DMS 273 treated with DMSO at 0.1 percent for 48 hours (cell line): Measurements from ENCODE around the gene AFAP1.

Experiments used
- DNase-seq: peaks from one replicate; lab custom pipeline; 2025; lab: John Stamatoyannopoulos, UW

Gene AFAP1

DNA sequence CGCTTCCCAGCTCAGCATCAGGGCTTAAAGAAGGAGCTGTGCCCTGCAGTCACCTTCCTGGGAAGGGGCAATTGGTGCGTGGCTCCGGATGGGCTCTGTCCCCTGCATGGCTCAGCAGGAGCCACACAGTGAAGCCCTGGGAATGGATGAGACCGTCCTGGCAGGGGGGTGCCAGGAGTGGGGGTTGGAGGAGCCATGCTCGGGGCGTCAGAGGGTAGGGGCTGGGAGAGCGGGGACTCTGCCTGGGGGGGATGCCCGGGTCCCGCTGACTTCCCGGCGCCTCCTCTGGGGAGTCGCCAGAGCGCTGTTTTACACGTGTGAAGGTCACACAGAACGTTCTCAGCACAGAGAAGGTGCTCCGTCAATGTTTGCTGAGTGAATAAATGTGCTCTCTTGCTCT, 184.1 kb downstream of the AFAP1 start:
- DNase-seq = no peak

DNA sequence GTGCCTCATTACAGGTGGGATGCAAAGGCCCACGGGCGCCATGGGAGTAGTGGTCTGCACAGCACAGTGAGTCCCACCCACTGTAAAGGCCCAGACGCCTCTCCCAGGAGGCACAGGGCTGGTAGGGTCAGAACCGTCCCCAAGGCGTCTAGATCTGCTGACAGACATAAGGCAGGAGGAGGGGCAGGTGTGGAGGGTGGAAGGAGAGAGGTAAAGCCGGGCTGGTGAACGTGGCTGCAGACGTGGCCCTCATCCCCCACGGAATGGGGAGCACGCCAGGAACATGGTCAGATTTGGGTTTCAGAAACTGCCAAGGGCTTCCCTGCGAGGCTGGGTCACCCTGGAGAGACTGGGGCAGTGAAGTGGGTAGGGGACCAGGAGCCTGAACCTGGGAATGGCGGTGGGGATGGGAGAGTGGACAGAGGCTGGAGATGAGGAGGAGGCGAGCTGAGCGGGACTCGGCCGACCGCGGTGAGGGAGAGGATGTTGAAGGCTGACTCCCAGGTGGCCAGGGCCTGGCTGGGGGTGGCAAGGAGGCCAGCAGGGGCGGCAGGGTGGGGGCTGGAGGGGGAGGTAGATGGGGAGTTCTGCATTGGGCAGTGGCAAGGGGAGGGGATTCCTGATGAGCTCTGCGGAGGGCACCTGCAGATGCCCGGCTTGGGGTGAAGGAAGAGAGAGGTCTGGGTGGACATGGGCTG, 184.9 kb downstream of the AFAP1 start:
- no peak for DNase-seq

DNA sequence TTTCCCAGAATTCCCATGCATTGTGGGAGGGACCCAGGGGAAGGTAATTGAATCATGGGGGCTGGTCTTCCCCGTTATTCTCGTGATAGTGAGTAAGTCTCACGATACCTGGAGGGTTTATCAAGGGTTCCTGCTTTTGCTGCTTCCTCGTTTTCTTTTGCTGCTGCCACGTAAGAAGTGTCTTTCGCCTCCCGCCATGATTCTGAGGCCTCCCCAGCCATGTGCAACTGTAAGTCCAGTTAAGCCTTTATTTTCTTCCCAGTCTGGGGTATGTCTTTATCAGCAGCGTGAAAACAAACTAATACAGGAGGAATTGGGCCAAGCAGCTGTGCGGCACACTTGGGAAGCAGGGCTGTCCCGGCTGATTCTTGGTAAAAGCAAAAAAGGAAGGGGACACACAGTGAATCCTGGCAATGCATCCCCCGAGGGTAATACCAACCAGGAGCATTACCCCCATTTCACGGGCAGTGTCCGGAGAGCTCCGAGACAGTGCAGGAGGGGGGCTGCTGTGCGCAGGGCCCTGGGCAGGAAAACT, 185.7 kb downstream of the AFAP1 start:
- no peak for DNase-seq

DNA sequence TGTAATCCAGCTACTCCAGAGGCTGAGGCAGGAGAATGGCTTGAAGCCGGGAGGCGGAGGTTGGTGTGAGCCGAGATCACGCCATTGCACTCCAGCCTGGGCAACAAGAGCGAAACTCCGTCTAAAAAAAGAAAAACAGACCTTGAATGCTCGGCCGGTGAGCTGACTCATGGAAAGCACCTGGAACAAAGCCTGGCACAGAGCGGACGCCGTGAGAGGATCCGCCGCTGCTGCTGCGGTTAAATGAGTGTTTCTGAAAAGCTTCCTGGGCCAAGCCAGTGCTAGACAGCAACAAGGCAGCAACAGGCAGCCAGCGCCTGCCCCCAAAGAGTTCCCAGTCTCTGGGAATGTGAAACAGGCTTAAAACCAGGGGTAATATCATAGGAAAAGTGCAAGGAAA, 186.4 kb downstream of the AFAP1 start:
- no peak for DNase-seq

DNA sequence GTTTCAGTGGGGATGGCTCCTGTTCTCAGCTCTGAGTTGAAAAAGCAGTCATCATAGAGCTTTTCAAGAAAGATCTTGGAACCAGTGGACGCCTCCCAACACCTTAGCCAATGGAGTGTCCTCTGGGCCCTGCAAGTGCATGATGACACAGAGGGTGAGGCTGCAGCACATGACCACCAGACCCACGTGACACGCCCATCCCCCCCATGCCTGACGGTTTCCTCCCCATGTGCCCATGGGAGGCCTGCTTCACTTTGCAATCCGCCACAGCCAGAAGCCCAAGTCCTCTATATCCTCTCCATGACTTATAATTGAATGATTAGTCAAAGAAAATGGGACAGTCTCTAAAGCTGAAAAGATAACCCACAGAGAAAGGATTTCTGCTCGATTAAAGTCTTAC, 187.0 kb downstream of the AFAP1 start:
- no peak for DNase-seq

DNA sequence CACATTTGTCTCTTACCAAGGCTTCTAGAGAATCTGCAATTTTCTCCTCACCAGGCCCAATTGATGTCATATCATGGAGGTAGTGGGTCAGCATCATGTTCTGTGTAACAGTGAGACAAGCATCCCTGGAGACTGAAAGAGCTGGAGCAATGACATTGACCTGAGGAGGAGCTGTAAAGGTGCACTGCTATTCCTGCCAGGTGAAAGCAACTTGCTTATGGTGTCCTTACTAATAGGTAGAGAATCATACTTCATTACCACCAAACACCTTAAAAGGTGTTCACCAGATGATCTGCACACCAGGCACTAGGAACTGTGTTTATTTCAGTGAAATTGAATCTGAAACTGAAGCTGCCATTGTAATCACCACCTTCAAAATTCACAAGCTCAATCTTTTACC, 188.7 kb downstream of the AFAP1 start:
- DNase-seq = no peak

DNA sequence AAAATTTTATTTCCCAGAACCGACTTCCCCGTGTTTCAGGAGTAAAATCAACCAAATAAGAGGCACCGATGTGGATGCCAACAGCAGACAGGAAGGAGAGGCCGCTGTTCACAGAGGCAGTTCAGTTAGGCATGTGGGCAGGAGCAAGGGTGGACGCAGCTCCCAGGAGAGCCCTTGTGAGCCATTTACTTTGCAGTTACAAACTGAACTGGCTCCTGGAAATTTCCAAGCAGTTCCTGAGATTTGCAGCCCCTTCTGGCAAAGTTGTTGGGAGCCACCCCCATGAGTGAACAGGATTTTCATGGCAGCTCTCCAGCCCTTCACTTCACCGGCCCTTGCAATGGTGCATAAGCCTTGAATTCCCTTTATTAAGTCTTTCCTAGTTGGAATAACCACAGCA, 189.1 kb downstream of the AFAP1 start:
- DNase-seq = no peak

DNA sequence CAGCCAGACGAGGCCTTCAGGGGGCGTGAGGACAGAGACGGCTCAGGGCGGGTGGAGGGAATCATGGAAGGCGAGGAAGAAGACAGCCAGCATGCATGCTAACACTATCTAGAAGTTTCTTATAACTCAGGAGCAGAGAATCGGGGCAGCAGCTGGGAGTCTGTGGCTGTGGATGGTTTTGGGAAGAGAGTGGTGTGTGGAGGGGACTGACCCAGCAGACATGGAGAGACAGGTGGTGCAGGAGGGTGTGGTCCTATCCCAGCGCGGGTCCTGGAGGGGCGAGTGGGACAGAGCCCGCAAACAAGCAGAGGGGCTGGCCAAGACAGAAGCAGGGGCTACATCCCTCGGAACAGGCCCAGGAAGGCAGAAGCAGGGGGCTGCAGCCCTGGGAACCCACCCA, 192.1 kb downstream of the AFAP1 start:
- no peak for DNase-seq

DNA sequence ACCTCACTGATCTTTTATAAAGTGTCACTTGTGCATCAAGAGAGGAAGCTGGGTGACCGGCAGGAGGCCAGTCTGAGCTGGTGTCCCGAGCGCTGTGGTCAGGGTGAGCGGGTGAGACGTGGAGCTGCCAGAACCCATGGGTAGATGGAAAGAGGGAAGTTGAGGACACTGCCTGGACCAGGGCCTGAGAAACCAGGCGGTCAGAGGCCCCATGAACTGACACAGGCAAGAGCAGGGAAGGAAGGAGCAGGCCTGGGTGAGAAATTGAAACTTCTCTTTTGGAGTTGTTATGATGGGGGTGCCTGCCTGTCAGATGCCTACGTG, 192.6 kb downstream of the AFAP1 start:
- DNase-seq = no peak

DNA sequence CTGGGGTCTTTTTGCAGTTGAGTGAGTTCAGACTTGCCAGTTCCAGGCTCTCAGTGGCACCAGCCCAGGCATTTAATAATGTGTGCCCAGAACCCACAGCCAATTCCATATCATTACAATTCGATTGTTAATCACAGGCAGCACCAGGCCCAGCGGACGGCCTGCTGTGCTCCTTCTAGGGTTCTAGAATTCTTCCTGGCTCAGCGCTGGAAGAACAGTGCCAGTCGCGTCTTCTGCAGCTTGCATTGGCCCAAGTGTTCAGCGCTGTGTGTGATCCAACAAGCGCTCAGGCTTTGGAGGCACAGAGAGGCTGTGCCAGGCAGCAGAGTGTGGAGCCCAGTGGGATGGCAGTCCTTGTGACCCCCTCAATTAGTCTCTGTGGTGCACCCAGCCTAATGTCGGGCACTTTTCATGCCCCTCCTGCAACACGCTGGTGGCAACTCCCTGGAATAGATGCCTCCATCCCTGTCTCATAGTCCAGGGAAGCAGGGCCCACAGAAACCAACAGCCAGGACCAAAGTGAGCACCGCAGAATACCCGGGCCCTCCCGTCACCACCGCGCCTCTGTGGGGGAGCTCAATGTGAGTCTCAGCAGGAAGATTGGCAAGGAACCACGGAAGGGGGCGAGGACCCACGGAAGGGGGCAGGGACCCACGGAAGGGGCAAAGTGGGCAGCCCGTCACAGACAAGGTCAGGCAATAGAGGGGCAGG, 193.2 kb downstream of the AFAP1 start:
- DNase-seq = no peak

DNA sequence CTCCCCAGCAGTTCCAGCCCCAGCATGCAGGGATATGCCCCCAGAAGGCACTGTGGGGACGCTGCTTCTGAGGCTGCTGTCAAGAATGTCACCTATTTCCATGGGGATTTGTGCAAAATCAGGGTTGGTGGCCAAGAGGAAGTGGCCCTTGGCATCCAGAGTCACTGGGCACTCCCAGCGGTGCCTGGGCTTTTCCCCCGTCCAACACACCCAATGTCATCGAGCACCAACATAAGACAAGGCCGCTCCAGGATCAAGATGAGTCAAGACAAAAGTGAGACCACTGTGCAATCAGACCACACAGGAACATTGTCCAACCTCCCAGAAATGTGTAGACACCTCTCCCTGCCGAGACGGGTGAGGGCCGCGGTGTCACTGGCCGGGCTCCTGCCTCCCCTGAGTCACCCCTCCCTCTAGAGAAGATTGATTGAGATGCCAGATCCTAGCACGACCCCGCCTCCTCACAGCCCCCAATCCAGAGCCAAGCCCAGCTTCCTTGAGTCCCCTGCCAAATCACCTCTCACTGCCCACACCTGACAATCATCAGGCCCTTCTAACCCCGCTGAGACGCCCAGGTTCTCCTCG, 194.3 kb downstream of the AFAP1 start:
- no peak for DNase-seq

DNA sequence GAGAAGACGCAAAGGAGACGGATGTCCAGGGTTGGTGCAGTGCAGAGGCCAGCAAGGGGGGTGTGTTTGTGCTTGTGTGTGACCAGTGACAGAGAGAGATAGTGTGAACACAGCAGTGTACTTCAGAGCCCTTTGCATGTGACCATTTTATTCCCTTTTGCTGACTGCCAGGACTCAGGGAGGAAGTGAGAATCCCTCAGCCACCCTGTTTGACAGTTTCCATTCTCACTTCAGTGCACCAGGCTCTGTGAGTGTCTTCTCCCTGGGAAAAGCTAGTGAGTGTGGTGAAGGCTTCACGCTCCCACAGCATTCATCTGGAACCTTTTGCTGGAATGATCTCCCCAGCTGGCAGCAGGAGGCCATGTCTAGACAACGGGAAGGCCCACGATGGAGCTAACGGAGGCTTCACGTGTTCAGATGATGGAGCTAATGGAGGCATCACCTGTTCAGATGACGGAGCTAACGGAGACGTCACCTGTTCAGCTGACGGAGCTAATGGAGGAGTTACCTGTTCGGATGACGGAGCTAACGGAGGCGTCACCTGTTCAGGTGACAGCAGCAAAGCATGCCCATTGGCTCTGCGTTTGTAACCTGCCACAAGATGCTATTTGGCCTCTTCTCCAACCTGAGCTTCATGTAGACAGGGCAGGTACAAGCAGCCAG, 195.4 kb downstream of the AFAP1 start:
- no peak for DNase-seq

DNA sequence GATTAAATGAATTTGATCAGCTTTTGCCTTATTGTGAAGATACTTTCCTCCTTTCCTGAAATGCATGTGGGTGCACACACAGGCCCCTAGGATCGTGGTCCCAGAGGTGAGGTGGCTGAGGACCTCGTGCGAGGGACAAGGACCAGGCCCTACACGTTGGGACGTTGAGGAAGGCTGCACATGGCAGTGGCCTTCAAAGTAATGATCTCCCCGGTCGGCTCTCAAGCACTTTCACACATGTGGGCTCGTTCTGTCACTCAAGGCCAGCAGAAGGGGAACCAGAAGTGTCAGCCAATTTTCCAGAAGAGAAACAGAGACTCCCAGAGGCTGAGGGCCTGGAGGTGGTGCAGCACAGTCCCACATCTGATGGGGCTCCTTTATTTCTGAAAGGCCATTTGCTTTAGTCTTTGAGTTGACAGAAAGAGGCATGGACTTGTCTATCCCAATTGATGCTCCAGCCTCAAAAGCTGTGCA, 196.8 kb downstream of the AFAP1 start:
- DNase-seq = no peak

DNA sequence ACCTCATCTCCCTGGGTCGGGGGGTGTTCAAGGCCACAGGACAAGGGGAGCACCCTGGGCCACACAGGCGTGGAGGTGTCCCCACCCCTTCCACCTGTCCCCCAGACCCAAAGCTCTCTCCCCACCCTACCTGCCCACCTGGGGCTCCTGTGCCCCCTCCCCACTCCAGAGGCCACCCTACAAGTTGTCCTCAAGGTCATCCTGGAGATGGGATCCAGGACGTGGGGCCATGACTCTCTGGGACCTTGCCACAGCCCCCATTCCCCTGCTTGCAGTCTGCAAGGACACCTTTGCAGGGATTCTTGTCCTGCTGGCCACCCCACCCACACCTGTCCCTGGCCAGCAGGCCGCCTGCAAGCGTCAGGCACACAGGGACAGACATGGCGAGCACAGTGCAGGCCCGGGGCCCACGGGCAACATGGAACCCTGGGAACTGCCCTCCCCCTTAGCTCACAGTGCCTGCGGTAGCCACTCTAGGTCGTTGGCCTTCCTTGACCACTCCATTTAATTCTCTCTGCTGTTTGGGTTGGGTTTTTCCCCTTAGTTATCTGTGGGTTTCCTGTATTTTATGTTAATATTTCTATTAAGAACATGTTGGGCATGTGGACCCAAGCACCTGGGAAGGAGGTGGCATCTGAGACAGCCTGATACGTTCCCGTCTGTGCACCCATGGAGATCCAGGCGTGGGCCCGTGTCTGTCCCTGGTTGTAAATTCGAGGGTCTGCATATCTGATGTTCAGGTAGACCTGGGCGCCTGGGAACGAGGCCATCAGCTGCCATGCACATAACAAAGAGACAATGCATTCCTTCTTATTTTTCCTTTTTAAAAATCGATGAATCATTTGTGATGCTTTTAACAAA, 197.5 kb downstream of the AFAP1 start:
- DNase-seq = no peak

DNA sequence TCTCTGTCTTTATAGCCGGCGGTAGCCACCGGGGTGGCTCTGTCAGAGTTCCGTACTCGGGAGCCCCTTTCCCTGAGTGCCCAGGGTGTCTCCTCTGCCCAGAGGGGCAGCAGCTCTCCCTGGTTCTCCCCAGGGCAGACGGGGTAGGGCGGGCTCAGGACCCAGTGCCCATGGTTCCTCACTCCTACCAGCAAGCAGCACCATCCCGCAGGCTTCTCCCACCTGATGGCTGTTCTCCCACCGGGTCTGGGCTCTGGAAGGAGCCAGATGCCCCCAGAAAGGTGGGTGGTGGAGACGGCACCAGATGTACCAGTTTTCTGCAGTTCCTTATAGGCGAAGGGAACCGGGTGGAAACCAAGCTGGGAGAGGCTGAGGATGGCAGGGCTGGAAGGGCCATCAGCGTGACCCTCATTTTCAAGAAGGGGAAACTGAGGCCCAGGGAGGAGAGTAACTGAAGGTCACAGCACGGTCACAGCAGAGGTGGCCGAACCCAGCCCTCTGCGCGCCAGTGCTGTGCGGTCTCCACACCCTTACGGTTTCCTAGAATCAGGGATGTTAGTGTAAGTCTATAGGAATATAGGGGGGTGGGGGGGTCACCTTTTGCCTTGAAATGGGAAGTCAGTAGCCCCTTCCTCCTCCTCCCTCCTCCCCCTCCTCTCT, 198.7 kb downstream of the AFAP1 start:
- no peak for DNase-seq

DNA sequence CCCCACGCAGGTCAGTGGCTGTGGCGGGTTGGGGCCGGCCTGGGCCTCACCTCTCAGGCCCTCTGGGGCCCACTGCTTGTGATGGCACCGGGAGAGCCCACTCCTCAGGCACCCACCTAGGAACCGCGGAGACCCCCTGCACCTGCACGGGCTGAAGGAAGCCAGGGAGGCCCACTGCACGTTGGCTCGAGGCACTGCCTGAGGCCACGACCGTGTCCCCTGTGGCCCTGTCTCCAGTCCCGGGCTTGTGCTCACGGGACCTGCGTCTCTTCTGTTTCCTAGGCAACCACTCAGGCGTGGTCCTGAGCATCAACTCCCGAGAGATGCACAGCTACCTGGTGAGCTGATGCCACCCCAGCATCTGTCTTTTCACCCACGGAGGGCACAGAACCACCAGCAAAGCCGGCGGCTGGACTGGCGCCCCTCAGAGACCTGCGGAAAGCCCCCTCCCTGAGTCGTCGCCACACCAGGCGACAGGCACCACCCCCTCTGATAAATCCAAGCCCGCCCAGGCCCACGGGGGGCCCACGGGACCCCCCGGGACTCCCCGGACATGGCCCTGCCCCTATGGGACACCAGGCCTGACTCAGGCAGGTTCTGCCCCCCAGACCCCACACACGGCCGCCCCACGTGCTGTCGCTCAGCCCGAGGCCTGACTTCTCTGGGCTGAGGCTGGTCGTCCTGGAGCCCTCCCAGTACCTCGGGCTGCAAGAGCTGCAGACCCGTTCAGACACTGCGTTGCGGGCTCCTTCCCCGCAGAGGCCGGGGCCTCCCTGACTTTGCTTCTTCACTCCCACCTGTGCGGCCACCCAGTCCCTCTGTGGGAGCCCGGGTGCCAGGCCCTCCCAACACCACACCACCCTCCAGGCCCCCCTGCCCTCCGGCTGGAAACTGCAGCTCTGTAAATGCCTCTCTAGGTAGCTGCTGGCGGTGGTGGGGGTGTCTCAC, 199.5 kb downstream of the AFAP1 start:
- DNase-seq = no peak

DNA sequence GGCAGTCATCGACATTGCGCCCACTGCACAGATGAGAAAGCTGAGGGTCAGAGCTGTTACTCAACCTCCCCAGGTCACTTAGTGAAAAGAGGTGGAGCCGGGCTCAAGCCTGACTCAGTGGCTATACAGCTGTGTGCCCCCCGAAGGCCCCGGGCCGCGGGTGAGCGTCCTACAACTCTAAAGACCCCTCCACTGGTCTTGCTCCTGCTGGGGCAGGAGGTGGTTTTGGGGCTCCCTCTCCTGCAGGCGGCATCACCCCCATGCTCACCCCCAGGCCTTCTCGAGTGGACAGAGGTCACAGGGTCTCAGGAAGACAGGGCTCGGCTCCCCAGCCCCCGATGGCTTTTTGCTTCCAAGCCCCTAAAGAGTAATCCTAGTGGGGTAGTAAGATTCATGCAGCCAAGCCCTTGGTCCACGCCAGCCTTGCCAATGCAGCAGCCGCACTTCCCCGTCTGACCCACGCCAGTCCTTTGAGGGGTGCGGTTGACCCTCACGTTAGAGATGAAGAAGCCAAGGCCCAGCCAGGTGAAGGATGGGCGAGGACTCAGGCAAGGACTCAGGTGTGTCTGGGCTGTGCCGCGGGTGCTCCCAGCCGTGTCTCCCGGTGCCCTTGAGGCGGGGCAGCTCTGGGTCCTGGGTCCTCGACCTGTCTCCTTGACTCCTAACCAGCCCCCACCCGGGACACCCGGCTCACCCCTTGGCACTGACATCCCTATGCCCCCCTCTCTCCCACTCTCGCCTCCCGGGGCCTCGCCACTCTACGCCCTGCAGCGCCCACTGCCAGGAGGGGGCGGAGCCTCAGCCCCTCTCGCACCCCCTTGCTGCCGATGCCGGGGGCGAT, 200.4 kb downstream of the AFAP1 start:
- DNase-seq = no peak

DNA sequence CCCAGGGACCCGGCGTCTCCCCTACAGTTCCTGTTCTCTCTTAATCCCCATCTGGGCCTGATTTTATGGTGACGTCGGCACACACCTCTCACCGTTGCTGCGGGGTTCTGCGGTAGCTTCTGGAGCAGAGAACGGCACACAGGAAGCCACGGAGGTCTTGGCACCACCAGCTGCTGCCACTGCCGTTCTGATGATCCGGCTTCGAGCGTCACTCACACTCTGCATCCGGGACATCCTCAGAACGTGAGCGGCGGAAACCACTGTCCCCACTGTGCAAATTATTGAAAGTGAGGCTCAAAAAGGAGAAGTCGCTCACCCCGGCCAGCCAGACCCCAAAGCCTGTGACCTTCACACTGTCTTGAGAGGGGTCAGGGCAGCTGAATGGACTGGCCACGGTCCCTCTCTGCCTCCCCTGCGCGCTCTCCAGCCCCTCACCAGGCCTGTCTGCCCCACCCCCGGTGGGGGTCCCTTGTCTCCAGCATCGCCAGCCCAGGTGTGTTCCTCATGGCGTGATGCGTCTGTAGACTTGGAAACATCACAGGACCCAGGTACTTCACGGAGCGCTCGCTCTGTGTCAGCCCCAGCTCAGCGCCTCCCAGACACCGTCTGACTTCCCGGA, 201.1 kb downstream of the AFAP1 start:
- no peak for DNase-seq
